ENCODE measurements around the gene BLTP3A.

DNA sequence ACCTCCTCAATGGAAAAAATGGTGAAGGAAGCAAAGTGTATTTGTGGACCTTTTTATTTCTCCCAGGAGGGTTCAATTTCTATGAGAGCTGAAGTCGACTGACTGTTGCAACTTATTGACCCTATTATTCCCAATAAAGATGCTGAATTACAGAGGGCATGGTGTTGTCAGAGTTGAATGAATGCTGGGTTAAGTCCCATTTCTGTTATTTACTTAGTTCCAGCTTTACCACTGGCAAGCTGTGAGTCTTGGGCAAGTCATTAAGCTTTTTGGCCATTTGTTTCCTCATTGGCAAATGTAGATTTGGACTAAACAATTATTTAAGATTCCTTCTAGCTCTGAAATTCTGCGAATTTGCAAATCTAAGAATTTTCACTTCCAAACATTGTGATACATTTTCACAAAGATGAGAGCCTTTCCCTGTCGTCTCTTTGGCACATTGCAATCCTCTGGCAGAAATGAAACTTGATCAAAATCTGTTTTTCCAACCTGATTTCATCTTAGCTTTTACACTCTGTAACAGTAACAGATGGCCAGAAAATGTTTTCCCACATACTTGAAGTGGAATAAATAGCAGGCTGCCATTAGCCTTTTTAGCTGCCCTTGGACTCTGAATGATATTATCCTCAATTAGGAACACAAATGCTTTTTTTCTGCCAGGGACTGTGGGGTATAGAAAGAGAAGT, 21.3 kb downstream of the BLTP3A start:
- TF ChIP-seq, protein P1, sequence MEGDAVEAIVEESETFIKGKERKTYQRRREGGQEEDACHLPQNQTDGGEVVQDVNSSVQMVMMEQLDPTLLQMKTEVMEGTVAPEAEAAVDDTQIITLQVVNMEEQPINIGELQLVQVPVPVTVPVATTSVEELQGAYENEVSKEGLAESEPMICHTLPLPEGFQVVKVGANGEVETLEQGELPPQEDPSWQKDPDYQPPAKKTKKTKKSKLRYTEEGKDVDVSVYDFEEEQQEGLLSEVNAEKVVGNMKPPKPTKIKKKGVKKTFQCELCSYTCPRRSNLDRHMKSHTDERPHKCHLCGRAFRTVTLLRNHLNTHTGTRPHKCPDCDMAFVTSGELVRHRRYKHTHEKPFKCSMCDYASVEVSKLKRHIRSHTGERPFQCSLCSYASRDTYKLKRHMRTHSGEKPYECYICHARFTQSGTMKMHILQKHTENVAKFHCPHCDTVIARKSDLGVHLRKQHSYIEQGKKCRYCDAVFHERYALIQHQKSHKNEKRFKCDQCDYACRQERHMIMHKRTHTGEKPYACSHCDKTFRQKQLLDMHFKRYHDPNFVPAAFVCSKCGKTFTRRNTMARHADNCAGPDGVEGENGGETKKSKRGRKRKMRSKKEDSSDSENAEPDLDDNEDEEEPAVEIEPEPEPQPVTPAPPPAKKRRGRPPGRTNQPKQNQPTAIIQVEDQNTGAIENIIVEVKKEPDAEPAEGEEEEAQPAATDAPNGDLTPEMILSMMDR (IDR thresholded peaks at IDR 0.05; ENCODE audit: control extremely low read depth in 1 of 3, insufficient read depth in 1 of 3, low read depth in 1 of 3, low read length in 3 of 3) = no peak
- TF ChIP-seq EZH2 (IDR thresholded peaks at IDR 0.05; ENCODE audit: low read depth, low read length, severe bottlenecking) (no peak), SIN3A (conservative IDR thresholded peaks at IDR 0.05 in 1 of 2, IDR thresholded peaks at IDR 0.05 in 1 of 2; ENCODE audit: low read depth in 1 of 2, low read length in 2 of 2) (no peak), POLR2A (IDR thresholded peaks at IDR 0.05; ENCODE audit: control extremely low read depth in 1 of 2, low read depth in 2 of 2, low read length in 2 of 2) (no peak), JUND (IDR thresholded peaks at IDR 0.05; ENCODE audit: low read length) (no peak), HDAC2 (IDR thresholded peaks at IDR 0.05; ENCODE audit: borderline replicate concordance in 1 of 2, low read depth in 2 of 2, low read length in 2 of 2) (no peak)
- TF ChIP-seq, protein P2, sequence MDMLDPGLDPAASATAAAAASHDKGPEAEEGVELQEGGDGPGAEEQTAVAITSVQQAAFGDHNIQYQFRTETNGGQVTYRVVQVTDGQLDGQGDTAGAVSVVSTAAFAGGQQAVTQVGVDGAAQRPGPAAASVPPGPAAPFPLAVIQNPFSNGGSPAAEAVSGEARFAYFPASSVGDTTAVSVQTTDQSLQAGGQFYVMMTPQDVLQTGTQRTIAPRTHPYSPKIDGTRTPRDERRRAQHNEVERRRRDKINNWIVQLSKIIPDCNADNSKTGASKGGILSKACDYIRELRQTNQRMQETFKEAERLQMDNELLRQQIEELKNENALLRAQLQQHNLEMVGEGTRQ (IDR thresholded peaks at IDR 0.05; ENCODE audit: low read length) = no peak
- TF ChIP-seq, protein P3, sequence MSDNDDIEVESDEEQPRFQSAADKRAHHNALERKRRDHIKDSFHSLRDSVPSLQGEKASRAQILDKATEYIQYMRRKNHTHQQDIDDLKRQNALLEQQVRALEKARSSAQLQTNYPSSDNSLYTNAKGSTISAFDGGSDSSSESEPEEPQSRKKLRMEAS (IDR thresholded peaks at IDR 0.05) = no peak

All from H1 (cell line).